Ovary (tissue), 9 donors: ENCODE measurements around the gene CENPA. TPM values are rescaled to one million over a fixed set of nuclear protein-coding genes. Genes with fewer than 3 reads are reported as not detected.

Experiments used
- DNase-seq, 5 donors: peaks; one replicate each; pipeline ENCODE4 v3.0.0-alpha.2; 2019 to 2020
- H3K27ac ChIP-seq, 2 donors: fragments of 200-600 bp; one replicate each; pipeline versions ENCODE4 v1.5.1 to v1.8.0; 2019 to 2022
- H3K27me3 ChIP-seq: fragments of 200-600 bp; one replicate; pipeline ENCODE4 v1.8.0; 2022
- H3K36me3 ChIP-seq: fragments of 200-600 bp; sonication (generic); one replicate; pipeline ENCODE4 v1.5.1; 2019
- H3K4me1 ChIP-seq: one replicate; pipeline ENCODE4 v1.8.1; 2013; ENCODE audit warnings: mild to moderate bottlenecking, moderate library complexity; ENCODE audit not compliant: insufficient read depth
- H3K4me3 ChIP-seq: fragments of 200-600 bp; sonication (generic); one replicate; pipeline ENCODE4 v1.5.1; 2017
- H3K9me3 ChIP-seq, 2 donors: fragments of 200-600 bp in 1 of 2; sonication (generic) in 1 of 2; one replicate each; pipeline versions ENCODE4 v1.5.1 to v1.8.1; 2013 to 2019; ENCODE audit warnings: mild to moderate bottlenecking in 1 of 2, moderate library complexity in 1 of 2
- EP300 ChIP-seq: sonication (generic); formaldehyde crosslinking; IDR thresholded peaks from one replicate; pipeline ENCODE4 v1.6.1; 2017; ENCODE audit warnings: antibody characterized with exemption
- POLR2A ChIP-seq: fragments of 450-650 bp; IDR thresholded peaks from one replicate; pipeline ENCODE4 v1.6.1; 2017; ENCODE audit warnings: antibody characterized with exemption, mild to moderate bottlenecking, moderate library complexity
- WGBS, 3 donors: extraction: QIAGEN DNeasy Blood & Tissue Kit in 1 of 3; methylation state at CpG; one replicate each; pipeline versions ENCODE4 v1.1.5 to v1.1.7; 2013 to 2017; 5-methylcytosine and 5-hydroxymethylcytosine counted together
- intact Hi-C, 4 donors: fragments of 100-400 bp; cut with DNase I; formaldehyde crosslinking; loops; one replicate each; pipeline versions ENCODE4 v1.11.0 to v1.15.1; 2022 to 2023
- polyA plus RNA-seq, 2 donors: library from polyadenylated mRNA; stranded (reverse); fragments of 200-250 nt in 1 of 2; fragments of 350-450 nt in 1 of 2; fragmentation: Illumina TruSeq in 1 of 2; extraction: RNeasy Lipid Tissue Mini Kit (QIAGEN cat#74804) in 1 of 2; gene quantifications; one replicate each; pipeline ENCODE4 v1.2.3, GENCODE V29; 2013 to 2014
- total RNA-seq, 7 donors: library from RNA; depleted of rRNA in 2 of 7; stranded (reverse); fragments of >200 nt in 2 of 7; fragmentation: NEBNext Ultra II Directional in 3 of 7; extraction: Animal tissue kit (Norgen Biotek cat#: 25700) in 3 of 7; gene quantifications; one replicate each; pipeline versions ENCODE4 v1.1.0 to v1.2.4, GENCODE V29; 2016 to 2023
- TF ChIP-seq, protein P1 (sequence below), 3 donors: fragments of 450-650 bp in 2 of 3; fragments of 200-600 bp in 1 of 3; IDR thresholded peaks; one replicate each; pipeline versions ENCODE4 v1.5.1 to v1.8.0; 2016 to 2022; ENCODE audit warnings: antibody characterized with exemption in 3 of 3, mild to moderate bottlenecking in 1 of 3
- donor health status: DM: no; HTN: no; CAD: no; lungs with moderate emphysema.
- donor health status: DM: no; HTN: no; CAD: no.
- donor health status: Bipolar disorder and iron deficiency.
- donor health status: DM: yes; HTN: yes; CAD: no.
- donor health status: DM: no; HTN: no; CAD: no.
- donor health status: DM: yes; HTN: yes; CAD: no.

The CENPA gene
- total and polyA plus RNA-seq, 9 donors: 0.21 to 1.4 (median 0.87) TPM; not detected in 4

DNA sequence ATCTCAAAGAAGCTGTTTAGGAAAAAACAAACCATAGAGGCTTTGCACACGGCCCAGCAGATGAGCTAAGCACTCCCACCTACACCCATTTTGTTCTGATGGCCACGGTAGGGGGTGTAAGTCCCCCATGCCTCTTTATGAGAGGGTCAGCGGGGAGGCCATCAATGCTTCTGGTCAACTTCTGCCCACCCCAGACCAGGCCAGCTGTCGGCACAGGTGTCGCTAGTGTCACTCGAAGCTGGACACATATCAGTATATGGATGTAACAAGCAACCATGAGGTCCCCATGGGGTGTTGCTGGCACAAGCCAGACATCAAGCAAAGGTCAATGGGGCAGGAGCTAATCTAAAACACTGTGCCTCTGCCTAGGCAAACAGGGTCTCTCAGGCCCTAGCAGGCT, 45.5 kb upstream of the CENPA start:
- peaks cover 4% of the 10 kb centered on the region for H3K4me1 ChIP-seq
- intact Hi-C loops: loop anchor here in 1 of 4 donors (5.0 kb wide), 1 partner anchor 133 kb away; no protein-coding TSS in a partner anchor
- 70 to 83% (median 81%) methylated on average over 6 of the region's 6 CpGs for WGBS, 3 donors
- H3K9me3 ChIP-seq: no peaks in the 10 kb centered on the region
- no peak overlapping the region for H3K27ac ChIP-seq
- DNase-seq: no peak
- H3K4me3 ChIP-seq: no peak overlapping the region
- TF ChIP-seq, protein P1, sequence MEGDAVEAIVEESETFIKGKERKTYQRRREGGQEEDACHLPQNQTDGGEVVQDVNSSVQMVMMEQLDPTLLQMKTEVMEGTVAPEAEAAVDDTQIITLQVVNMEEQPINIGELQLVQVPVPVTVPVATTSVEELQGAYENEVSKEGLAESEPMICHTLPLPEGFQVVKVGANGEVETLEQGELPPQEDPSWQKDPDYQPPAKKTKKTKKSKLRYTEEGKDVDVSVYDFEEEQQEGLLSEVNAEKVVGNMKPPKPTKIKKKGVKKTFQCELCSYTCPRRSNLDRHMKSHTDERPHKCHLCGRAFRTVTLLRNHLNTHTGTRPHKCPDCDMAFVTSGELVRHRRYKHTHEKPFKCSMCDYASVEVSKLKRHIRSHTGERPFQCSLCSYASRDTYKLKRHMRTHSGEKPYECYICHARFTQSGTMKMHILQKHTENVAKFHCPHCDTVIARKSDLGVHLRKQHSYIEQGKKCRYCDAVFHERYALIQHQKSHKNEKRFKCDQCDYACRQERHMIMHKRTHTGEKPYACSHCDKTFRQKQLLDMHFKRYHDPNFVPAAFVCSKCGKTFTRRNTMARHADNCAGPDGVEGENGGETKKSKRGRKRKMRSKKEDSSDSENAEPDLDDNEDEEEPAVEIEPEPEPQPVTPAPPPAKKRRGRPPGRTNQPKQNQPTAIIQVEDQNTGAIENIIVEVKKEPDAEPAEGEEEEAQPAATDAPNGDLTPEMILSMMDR (IDR thresholded peaks at IDR 0.05): no peak
- no peak for TF ChIP-seq EP300
- no peak for TF ChIP-seq POLR2A
- H3K36me3 ChIP-seq: no peaks in the 10 kb centered on the region
- no peaks in the 10 kb centered on the region for H3K27me3 ChIP-seq

DNA sequence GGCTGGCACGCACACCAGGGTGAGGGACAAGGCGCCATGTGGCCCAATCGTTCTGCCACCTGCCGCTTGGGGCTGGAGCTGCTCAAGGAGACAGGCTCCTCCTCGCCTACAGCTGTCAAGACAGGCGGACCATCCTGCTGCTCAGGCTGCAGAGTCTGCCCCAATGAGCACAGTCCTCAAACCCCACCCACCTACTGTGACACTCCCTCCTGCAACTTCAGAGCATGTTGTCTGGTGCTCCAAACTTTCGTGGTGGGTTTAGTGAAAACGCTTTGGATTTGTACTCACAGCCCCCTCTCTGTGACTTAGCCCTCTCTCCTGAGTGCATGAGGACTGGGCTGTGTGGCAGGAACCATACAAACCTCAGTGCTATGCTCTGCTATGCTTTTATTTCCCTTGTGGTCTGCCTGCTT, 45.0 kb upstream of the CENPA start:
- DNase-seq: no peak
- Histone ChIP-seq H3K4me1 (peaks cover 2% of the 10 kb centered on the region), H3K27ac (no peak overlapping the region), H3K4me3 (no peak overlapping the region), H3K9me3 (no peaks in the 10 kb centered on the region), H3K36me3 (no peaks in the 10 kb centered on the region), H3K27me3 (no peaks in the 10 kb centered on the region)
- 56 to 61% (median 60%) methylated on average over 7 to 8 of the region's 8 CpGs for WGBS, 3 donors
- intact Hi-C loops: loop anchor here in 1 of 4 donors (5.0 kb wide), 1 partner anchor 134 kb away; no protein-coding TSS in a partner anchor
- TF ChIP-seq EP300 (no peak), POLR2A (no peak)
- TF ChIP-seq, protein P1 (IDR thresholded peaks at IDR 0.05): no peak

DNA sequence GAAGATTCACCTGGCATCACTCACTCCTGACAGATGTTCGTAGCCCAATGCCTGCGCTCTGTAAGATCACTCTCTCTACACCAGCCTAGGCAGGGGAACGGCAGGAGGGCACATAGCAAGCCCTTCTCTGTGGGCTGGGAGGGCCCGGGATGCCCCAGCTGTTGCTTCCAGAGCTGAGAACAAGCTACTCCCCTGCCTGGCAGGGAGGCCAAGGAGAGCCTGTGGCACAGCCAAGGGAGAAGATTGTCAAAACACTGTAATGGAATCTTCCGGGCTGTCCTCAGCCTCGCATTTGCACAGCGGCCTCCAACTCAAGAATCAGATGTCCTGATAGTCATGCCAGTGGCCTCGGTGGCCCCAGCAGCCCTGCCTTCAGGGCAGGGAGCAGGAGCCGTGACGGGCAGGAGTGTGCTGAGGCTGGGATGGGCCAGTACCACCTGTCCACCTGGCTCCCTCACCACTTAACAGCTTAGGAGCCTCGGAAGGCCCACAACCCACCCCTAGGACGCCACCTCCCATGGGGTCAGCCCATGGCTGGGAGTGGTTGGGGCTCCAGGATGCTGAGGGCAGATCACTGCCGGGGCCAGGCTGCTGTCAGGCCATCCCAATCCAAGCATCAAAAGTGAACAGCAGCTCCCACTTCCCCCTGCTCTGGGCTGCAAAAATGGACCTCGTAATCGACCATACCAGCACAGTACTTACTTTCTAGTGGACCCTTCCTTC, 43.6 kb upstream of the CENPA start:
- TF ChIP-seq, protein P1 (IDR thresholded peaks at IDR 0.05): no peak
- TF ChIP-seq EP300: no peak
- no peak for TF ChIP-seq POLR2A
- Histone ChIP-seq H3K36me3 (no peaks in the 10 kb centered on the region), H3K27me3 (no peaks in the 10 kb centered on the region), H3K4me3 (no peak overlapping the region), H3K27ac (no peak overlapping the region), H3K9me3 (no peaks in the 10 kb centered on the region), H3K4me1 (no peaks in the 10 kb centered on the region)
- intact Hi-C loops: loop anchor here in 1 of 4 donors (5.0 kb wide), 1 partner anchor 135 kb away; no protein-coding TSS in a partner anchor
- 86 to 92% (median 90%) methylated on average over 15 of the region's 15 CpGs for WGBS, 3 donors
- no peak for DNase-seq

DNA sequence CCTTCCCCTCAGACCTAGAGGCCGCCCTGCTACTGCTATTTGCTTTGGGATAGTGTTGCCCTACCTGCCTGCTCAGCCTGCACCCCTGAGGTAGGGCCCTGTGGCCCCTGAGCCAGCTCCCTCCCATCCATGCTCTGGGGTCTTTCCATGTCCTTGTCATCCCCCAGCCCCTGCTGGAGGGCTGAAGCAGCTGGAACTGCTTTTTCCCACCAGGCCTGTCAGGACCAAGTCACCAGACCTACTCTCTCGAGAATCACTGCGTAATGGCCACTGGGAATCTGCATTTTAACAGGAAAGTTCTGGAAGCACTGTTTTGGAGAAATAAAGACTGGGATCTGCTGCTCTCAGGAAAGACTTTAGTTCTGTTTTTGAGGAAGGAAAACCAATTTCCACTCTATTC, 42.0 kb upstream of the CENPA start:
- no peak for DNase-seq
- Histone ChIP-seq H3K36me3 (no peaks in the 10 kb centered on the region), H3K4me3 (no peak overlapping the region), H3K27ac (no peak overlapping the region), H3K4me1 (no peaks in the 10 kb centered on the region), H3K27me3 (no peaks in the 10 kb centered on the region), H3K9me3 (no peaks in the 10 kb centered on the region)
- WGBS, 3 donors: 91 to 95% (median 93%) methylated on average over 3 of the region's 3 CpGs
- intact Hi-C loops: loop anchor here in 2 of 4 donors (2.0 to 5.0 kb wide), 2 partner anchors 137 kb away; no protein-coding TSS in a partner anchor
- TF ChIP-seq, protein P1 (IDR thresholded peaks at IDR 0.05): no peak
- TF ChIP-seq POLR2A: no peak
